Stomach (tissue), 9 donors: ENCODE measurements around the gene PPP5C. TPM values are rescaled to one million over a fixed set of nuclear protein-coding genes. Genes with fewer than 3 reads are reported as not detected.
A peak's percentile ranks its signal among the peaks of the same experiment; 100 is the strongest.

Experiments used
- DNase-seq, 2 donors: peaks; one replicate each; pipeline versions ENCODE4 v3.0.0 to v3.0.0-alpha.2; 2013 to 2019
- H3K27ac ChIP-seq, 5 donors: fragments of 200-600 bp in 4 of 5; sonication (generic) in 4 of 5; one replicate each; pipeline ENCODE4 v1.5.1; 2013 to 2019; ENCODE audit warnings: mild to moderate bottlenecking in 1 of 5, moderate library complexity in 1 of 5
- H3K27me3 ChIP-seq, 3 donors: fragments of 200-600 bp; sonication (generic); one replicate each; pipeline ENCODE4 v1.5.1; 2017 to 2019; ENCODE audit warnings: mixed run types in 1 of 3
- H3K36me3 ChIP-seq, 4 donors: fragments of 200-600 bp; sonication (generic); 1 replicate in 3 of 4; 2 replicates in 1 of 4; pipeline ENCODE4 v1.5.1; 2016 to 2019
- H3K4me1 ChIP-seq, 4 donors: fragments of 200-600 bp; sonication (generic); one replicate each; pipeline ENCODE4 v1.5.1; 2016 to 2019
- H3K4me3 ChIP-seq, 4 donors: fragments of 200-600 bp; sonication (generic) in 3 of 4; one replicate each; pipeline ENCODE4 v1.5.1; 2016 to 2019; ENCODE audit warnings: mild to moderate bottlenecking in 1 of 4
- H3K9me3 ChIP-seq, 4 donors: fragments of 200-600 bp; sonication (generic); one replicate each; pipeline ENCODE4 v1.5.1; 2016 to 2019
- EP300 ChIP-seq: sonication (generic); formaldehyde crosslinking; IDR thresholded peaks from one replicate; pipeline ENCODE4 v1.6.1; 2017; ENCODE audit warnings: antibody characterized with exemption
- POLR2A ChIP-seq, 4 donors: fragments of 450-650 bp; IDR thresholded peaks; one replicate each; pipeline ENCODE4 v1.6.1; 2016; ENCODE audit warnings: antibody characterized with exemption in 4 of 4, control low read depth in 2 of 4, mild to moderate bottlenecking in 1 of 4, moderate library complexity in 1 of 4
- POLR2AphosphoS5 ChIP-seq, 3 donors: sonication (generic); formaldehyde crosslinking; IDR thresholded peaks; one replicate each; pipeline ENCODE4 v1.6.1; 2016; ENCODE audit warnings: antibody characterized with exemption in 3 of 3
- WGBS, 5 donors: extraction: QIAGEN DNeasy Blood & Tissue Kit in 3 of 5; methylation state at CpG; one replicate each; pipeline versions ENCODE4 v1.1.5 to v1.1.7; 2013 to 2018; 5-methylcytosine and 5-hydroxymethylcytosine counted together
- intact Hi-C: fragments of 100-400 bp; cut with DNase I; formaldehyde crosslinking; loops from one replicate; pipeline ENCODE4 v1.15.1; 2023; ENCODE audit warnings: low total_unique reads
- polyA plus RNA-seq, 3 donors: library from polyadenylated mRNA; stranded (reverse); fragments of 200-250 nt; gene quantifications; one replicate each; pipeline ENCODE4 v1.2.3, GENCODE V29; 2013
- total RNA-seq, 5 donors: library from RNA; depleted of rRNA; stranded (reverse); fragments of >200 nt; gene quantifications; one replicate each; pipeline versions ENCODE4 v1.1.0 to v1.2.3, GENCODE V29; 2014 to 2016
- TF ChIP-seq, protein P1 (sequence below), 7 experiments: fragments of 450-650 bp in 4 of 7; fragments of 200-600 bp in 3 of 7; sonication (generic) in 3 of 7; IDR thresholded peaks; one replicate each; pipeline ENCODE4 v1.5.1; 2016 to 2019; ENCODE audit warnings: antibody characterized with exemption in 7 of 7, control low read depth in 2 of 7, mild to moderate bottlenecking in 1 of 7
- donor health status: healthy with polysubstance abuse.
- donor health status: Bipolar disorder and iron deficiency.
- donor health status: healthy.

The PPP5C gene
- total and polyA plus RNA-seq, 8 donors: 29.6 to 124 (median 63.4) TPM

DNA sequence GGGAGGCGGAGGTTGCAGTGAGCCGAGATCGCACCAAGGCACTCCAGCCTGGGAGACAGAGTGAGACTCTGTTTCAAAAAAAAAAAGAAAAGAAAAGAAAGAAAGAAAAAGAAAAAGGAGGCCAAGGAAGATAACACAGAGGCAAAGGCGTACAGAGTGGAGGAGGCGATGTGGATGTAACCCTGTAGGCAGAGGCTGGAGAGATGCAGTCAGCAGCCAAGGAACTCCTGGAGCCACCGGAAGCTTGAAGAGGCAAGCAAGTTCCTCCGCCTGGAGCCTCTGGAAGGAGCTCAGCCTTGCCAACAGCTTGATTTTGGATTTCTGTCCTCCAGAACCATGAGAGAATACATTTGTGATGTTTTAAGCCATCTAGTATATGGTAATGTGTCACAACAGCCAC lies 73.2 kb downstream of the PPP5C start:
- TF ChIP-seq POLR2AphosphoS5 (IDR thresholded peaks at IDR 0.05) (no peak), POLR2A (IDR thresholded peaks at IDR 0.05) (no peak), EP300 (no peak)
- TF ChIP-seq, protein P1, sequence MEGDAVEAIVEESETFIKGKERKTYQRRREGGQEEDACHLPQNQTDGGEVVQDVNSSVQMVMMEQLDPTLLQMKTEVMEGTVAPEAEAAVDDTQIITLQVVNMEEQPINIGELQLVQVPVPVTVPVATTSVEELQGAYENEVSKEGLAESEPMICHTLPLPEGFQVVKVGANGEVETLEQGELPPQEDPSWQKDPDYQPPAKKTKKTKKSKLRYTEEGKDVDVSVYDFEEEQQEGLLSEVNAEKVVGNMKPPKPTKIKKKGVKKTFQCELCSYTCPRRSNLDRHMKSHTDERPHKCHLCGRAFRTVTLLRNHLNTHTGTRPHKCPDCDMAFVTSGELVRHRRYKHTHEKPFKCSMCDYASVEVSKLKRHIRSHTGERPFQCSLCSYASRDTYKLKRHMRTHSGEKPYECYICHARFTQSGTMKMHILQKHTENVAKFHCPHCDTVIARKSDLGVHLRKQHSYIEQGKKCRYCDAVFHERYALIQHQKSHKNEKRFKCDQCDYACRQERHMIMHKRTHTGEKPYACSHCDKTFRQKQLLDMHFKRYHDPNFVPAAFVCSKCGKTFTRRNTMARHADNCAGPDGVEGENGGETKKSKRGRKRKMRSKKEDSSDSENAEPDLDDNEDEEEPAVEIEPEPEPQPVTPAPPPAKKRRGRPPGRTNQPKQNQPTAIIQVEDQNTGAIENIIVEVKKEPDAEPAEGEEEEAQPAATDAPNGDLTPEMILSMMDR (IDR thresholded peaks at IDR 0.05): no peak
- Histone ChIP-seq H3K27me3 (peaks cover 0 to 63% (median 19%) of the 10 kb centered on the region in 3 donors), H3K4me3 (no peak overlapping the region), H3K36me3 (no peaks in the 10 kb centered on the region), H3K4me1 (peaks cover 8 to 16% (median 12%) of the 10 kb centered on the region in 4 donors), H3K27ac (no peak overlapping the region), H3K9me3 (no peaks in the 10 kb centered on the region)
- WGBS, 5 donors: 73 to 87% (median 78%) methylated on average over 7 of the region's 7 CpGs
- intact Hi-C loops: no loop called here
- no peak for DNase-seq

DNA sequence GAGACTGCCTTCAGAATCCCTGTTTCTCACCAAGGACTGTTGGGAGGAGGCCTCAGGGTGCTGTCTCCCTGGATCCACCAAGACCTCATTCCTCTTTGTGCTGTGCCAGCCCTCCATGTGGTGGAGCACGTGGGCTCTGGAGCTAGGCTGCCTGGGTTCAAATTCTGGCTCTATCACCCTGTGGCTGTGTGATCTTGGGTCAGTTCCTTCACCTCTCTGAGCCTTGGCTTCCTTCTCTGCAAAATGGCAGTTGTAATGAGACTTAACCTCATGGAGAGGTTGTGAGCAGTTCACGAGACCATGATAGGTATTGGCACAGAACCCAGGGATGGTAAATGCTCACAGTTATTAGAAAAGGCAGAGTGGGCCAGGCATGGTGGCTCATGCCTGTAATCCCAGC lies 75.5 kb downstream of the PPP5C start:
- 73 to 88% (median 83%) methylated on average over 1 to 2 of the region's 2 CpGs for WGBS, 5 donors

DNA sequence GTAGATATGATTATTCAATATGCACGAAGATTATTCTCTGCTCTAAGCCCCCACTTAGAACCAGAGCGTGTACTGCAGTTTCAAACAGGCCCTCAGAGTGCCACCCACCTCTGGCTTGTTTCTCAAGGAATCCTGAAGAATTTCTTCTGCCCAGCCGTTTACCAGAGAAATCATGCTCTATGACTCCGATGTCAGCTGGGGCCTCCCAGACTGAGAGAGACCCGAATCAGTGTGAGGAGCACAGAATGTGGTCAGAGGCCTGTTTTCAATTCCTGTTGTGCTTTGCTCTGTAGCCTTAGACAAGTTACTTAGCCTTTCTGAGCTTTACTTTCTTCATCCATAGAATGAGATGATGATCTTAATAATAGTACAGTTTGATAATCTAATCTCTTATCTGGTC lies 76.3 kb downstream of the PPP5C start:
- DNase-seq: no peak
- Histone ChIP-seq H3K27me3 (peaks cover 0 to 69% (median 12%) of the 10 kb centered on the region in 3 donors), H3K36me3 (no peaks in the 10 kb centered on the region), H3K27ac (no peak overlapping the region), H3K4me3 (no peak overlapping the region), H3K4me1 (peaks cover 6 to 20% (median 12%) of the 10 kb centered on the region in 4 donors), H3K9me3 (no peaks in the 10 kb centered on the region)
- WGBS, 5 donors: 59 to 81% (median 68%) methylated on average over 5 of the region's 5 CpGs
- TF ChIP-seq EP300: no peak
- TF ChIP-seq, protein P1 (IDR thresholded peaks at IDR 0.05): no peak
- no peak for TF ChIP-seq POLR2AphosphoS5 (IDR thresholded peaks at IDR 0.05)
- no peak for TF ChIP-seq POLR2A (IDR thresholded peaks at IDR 0.05)
- intact Hi-C loops: no loop called here

More for the DNA sequence above, 75.5 kb downstream of the PPP5C start:
- Histone ChIP-seq H3K4me1 (peaks cover 6 to 18% (median 12%) of the 10 kb centered on the region in 4 donors), H3K27ac (no peak overlapping the region), H3K4me3 (no peak overlapping the region), H3K27me3 (peaks cover 0 to 63% (median 10%) of the 10 kb centered on the region in 3 donors), H3K9me3 (no peaks in the 10 kb centered on the region), H3K36me3 (no peaks in the 10 kb centered on the region)
- DNase-seq: no peak
- intact Hi-C loops: no loop called here
- no peak for TF ChIP-seq POLR2A (IDR thresholded peaks at IDR 0.05)
- TF ChIP-seq, protein P1 (IDR thresholded peaks at IDR 0.05): no peak
- no peak for TF ChIP-seq EP300
- TF ChIP-seq POLR2AphosphoS5 (IDR thresholded peaks at IDR 0.05): no peak

DNA sequence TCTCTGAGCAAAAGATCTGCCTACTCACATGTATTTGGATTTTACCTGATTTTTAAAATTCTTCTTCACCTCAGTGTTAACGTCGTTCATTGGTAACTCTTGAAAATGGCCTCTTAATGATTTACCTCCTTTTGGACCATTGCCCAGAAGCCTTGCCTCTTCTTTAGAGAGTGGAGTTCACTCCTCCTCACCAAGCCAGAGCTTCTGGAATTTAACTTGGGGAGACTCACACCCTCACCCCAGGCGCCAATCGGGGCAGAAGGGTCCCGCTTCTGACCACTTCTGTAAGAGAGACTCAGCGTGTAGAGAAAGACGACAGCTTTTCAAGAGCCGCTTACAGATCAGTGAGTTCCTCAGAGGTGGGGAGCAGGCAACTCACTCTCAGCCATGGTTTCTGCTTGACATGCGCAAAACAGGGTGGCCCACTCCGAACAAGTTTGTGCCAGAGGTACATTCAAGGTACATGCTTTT lies 79.2 kb downstream of the PPP5C start:
- Histone ChIP-seq H3K9me3 (no peaks in the 10 kb centered on the region), H3K4me3 (peak overlapping the region; percentile 54 to 58 (median 56)), H3K4me1 (peaks cover 6 to 31% (median 19%) of the 10 kb centered on the region in 4 donors), H3K36me3 (no peaks in the 10 kb centered on the region), H3K27ac (peak overlapping the region in 3 of 5 donors; percentile 22 to 54 (median 50)), H3K27me3 (peaks cover 0 to 78% (median 19%) of the 10 kb centered on the region in 3 donors)
- peak in 1 of 2 donors; percentile 87 for DNase-seq
- TF ChIP-seq, protein P1 (IDR thresholded peaks at IDR 0.05): no peak
- TF ChIP-seq POLR2A (IDR thresholded peaks at IDR 0.05) (no peak), POLR2AphosphoS5 (IDR thresholded peaks at IDR 0.05) (no peak), EP300 (no peak)
- 0 to 7% (median 2%) methylated on average over 9 to 10 of the region's 10 CpGs for WGBS, 5 donors
- intact Hi-C loops: no loop called here
